SK-N-MC (cell line): ENCODE results near the gene FAM53B.

Source experiments
- DNase-seq: peaks from one replicate; pipeline ENCODE4 v3.0.0-alpha.2; 2011; ENCODE audit warnings: low read depth, low spot score
- H3K27ac ChIP-seq: fragments of 200-600 bp; sonication (generic); 2 replicates; pipeline ENCODE4 v1.5.1; 2016; ENCODE audit warnings: mixed run types
- H3K36me3 ChIP-seq: fragments of 200-600 bp; sonication (generic); 2 replicates; pipeline ENCODE4 v1.6.1; 2017; ENCODE audit warnings: antibody characterized with exemption, low read length, mixed read lengths; ENCODE audit not compliant: insufficient read depth
- H3K4me3 ChIP-seq: fragments of 200-600 bp; sonication (generic); 2 replicates; pipeline ENCODE4 v1.5.1; 2016
- H3K9ac ChIP-seq: fragments of 200-600 bp; sonication (generic); 2 replicates; pipeline ENCODE4 v1.8.0; 2017; ENCODE audit warnings: mixed run types, mixed read lengths; ENCODE audit not compliant: insufficient read length
- H3K9me3 ChIP-seq: fragments of 200-600 bp; sonication (generic); 2 replicates; pipeline ENCODE4 v1.6.1; 2017; ENCODE audit warnings: low read depth, mild to moderate bottlenecking, antibody characterized with exemption, low read length, moderate library complexity, mixed read lengths
- EZH2 ChIP-seq: fragments of 200-600 bp; sonication (generic); IDR thresholded peaks from one replicate; pipeline ENCODE4 v1.6.1; 2017; ENCODE audit warnings: antibody characterized with exemption
- FOXP2 ChIP-seq: optimal IDR thresholded peaks from 2 replicates; pipeline ENCODE3; 2011; ENCODE audit warnings: mild to moderate bottlenecking, moderate library complexity; ENCODE audit not compliant: insufficient read depth; ENCODE audit errors: extremely low read length, control extremely low read depth
- POLR2AphosphoS5 ChIP-seq: IDR thresholded peaks from 2 replicates; pipeline ENCODE4 v1.6.1; 2012; ENCODE audit warnings: mild to moderate bottlenecking, low read depth, low read length, borderline replicate concordance

FAM53B gene

GRCh38 chr10:124686707-124687376 lies 57.3 kb downstream of the FAM53B start:
- H3K4me3 ChIP-seq: no peak overlapping the region
- H3K36me3 ChIP-seq: no peaks in the 10 kb centered on the region; the same call in 1 of the 2 replicates
- TF ChIP-seq EZH2: no peak
- TF ChIP-seq FOXP2: no peak
- TF ChIP-seq POLR2AphosphoS5: no peak
- DNase-seq: no peak
- no peak overlapping the region for H3K27ac ChIP-seq
- no peaks in the 10 kb centered on the region for H3K9me3 ChIP-seq
- H3K9ac ChIP-seq: no peak overlapping the region

GRCh38 chr10:124685261-124685660 lies 58.9 kb downstream of the FAM53B start:
- no peak for TF ChIP-seq EZH2
- no peak for TF ChIP-seq FOXP2
- TF ChIP-seq POLR2AphosphoS5: no peak
- no peak for DNase-seq
- Histone ChIP-seq H3K4me3 (no peak overlapping the region), H3K36me3 (no peaks in the 10 kb centered on the region; the same call in 1 of the 2 replicates), H3K27ac (no peak overlapping the region), H3K9ac (no peak overlapping the region), H3K9me3 (no peaks in the 10 kb centered on the region)

- Histone ChIP-seq H3K9ac (no peak overlapping the region), H3K27ac (no peak overlapping the region), H3K9me3 (no peaks in the 10 kb centered on the region), H3K36me3 (no peaks in the 10 kb centered on the region; the same call in 1 of the 2 replicates), H3K4me3 (no peak overlapping the region)
- DNase-seq: no peak
- TF ChIP-seq FOXP2: no peak
- TF ChIP-seq EZH2: no peak
- no peak for TF ChIP-seq POLR2AphosphoS5
Observed at GRCh38 chr10:124683814-124684213, 60.4 kb downstream of the FAM53B start.

- Histone ChIP-seq H3K4me3 (no peak overlapping the region), H3K9me3 (no peaks in the 10 kb centered on the region), H3K36me3 (no peaks in the 10 kb centered on the region; the same call in 1 of the 2 replicates), H3K27ac (no peak overlapping the region), H3K9ac (no peak overlapping the region)
- no peak for DNase-seq
- no peak for TF ChIP-seq FOXP2
- TF ChIP-seq POLR2AphosphoS5: no peak
Observed at GRCh38 chr10:124681626-124682552, 62.3 kb downstream of the FAM53B start.

- DNase-seq: no peak
- TF ChIP-seq POLR2AphosphoS5 (no peak), FOXP2 (no peak), EZH2 (no peak)
- Histone ChIP-seq H3K9me3 (no peaks in the 10 kb centered on the region), H3K36me3 (no peaks in the 10 kb centered on the region; the same call in 1 of the 2 replicates), H3K9ac (no peak overlapping the region), H3K27ac (no peak overlapping the region), H3K4me3 (no peak overlapping the region)
Observed at GRCh38 chr10:124681091-124681490, 63.1 kb downstream of the FAM53B start.

GRCh38 chr10:124680675-124681074 lies 63.5 kb downstream of the FAM53B start:
- no peaks in the 10 kb centered on the region for H3K9me3 ChIP-seq
- no peak for DNase-seq

GRCh38 chr10:124679401-124679800 lies 64.8 kb downstream of the FAM53B start:
- TF ChIP-seq EZH2 (no peak), POLR2AphosphoS5 (no peak), FOXP2 (no peak)
- Histone ChIP-seq H3K9ac (no peak overlapping the region), H3K36me3 (no peaks in the 10 kb centered on the region; the same call in 1 of the 2 replicates), H3K9me3 (no peaks in the 10 kb centered on the region), H3K27ac (no peak overlapping the region), H3K4me3 (no peak overlapping the region)
- DNase-seq: no peak

More at GRCh38 chr10:124680675-124681074, 63.5 kb downstream of the FAM53B start:
- Histone ChIP-seq H3K36me3 (no peaks in the 10 kb centered on the region; the same call in 1 of the 2 replicates), H3K4me3 (no peak overlapping the region), H3K9ac (no peak overlapping the region), H3K27ac (no peak overlapping the region)
- TF ChIP-seq FOXP2: no peak
- TF ChIP-seq POLR2AphosphoS5: no peak
- no peak for TF ChIP-seq EZH2

- TF ChIP-seq POLR2AphosphoS5 (no peak), EZH2 (no peak), FOXP2 (no peak)
- no peak overlapping the region for H3K9ac ChIP-seq
- H3K36me3 ChIP-seq: no peaks in the 10 kb centered on the region; the same call in 1 of the 2 replicates
- no peaks in the 10 kb centered on the region for H3K9me3 ChIP-seq
- H3K27ac ChIP-seq: no peak overlapping the region
- no peak for DNase-seq
- no peak overlapping the region for H3K4me3 ChIP-seq
Observed at GRCh38 chr10:124678557-124679240, 65.5 kb downstream of the FAM53B start.
